Measurements from ENCODE around the gene GON7.
A peak's percentile ranks its signal among the peaks of the same experiment; 100 is the strongest.
"Not testable (repeated sequence)": the region's sequence is repeated elsewhere in the genome, so short reads cannot be mapped to it uniquely, and the experiment has no call there.

GON7 gene

DNA sequence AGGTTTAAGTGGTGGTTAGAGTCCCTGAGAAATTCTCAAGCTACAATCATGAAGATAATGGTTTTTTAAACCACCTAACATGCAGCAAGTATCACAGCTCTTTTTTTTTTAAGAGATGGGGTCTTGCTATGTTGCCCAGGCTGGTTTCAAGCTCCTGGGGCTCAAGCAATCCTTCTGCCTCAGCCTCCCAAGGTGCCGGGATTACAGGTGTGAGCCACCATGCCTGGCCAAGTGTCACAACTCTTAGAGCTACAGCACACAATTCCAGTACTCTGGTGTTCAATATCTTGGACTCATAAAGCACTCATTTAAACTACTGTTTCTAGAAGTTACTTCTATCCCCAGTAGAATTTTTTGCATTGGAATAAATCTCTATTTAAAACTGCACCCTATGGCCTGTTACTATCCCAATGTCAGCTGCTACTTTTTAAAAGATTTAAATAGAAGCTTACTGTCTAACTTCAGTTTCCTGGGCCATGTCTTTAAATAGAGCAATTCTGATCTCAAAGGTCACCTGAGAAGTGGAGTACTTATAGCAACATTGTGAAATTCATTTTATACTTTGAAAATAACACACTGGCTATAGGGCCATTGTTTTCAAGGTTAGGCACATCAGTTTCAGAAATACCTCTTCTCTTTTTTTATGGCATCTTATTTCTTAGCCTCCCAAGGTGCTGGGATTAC, 11.4 kb downstream of the GON7 start:
- no peak for DNase-seq

DNA sequence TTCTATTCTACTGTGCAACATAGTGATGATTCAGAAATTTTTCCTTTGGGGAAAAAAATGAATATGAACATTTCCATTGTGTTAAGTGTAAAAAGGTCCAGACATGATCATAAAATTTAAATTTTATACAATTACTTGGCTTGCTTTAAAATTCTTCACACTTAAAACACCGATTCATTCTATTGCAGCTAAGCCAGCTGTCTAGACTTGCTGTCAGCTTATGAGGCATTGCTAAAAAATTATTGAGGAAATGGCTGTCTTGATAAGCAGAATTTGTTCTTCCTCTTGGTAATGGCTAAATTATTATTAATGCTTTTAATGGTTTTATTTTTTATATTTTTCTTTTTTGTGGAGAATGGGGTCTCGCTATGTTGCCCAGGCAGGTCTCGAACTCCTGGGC, 19.9 kb downstream of the GON7 start:
- DNase-seq: no peak

DNA sequence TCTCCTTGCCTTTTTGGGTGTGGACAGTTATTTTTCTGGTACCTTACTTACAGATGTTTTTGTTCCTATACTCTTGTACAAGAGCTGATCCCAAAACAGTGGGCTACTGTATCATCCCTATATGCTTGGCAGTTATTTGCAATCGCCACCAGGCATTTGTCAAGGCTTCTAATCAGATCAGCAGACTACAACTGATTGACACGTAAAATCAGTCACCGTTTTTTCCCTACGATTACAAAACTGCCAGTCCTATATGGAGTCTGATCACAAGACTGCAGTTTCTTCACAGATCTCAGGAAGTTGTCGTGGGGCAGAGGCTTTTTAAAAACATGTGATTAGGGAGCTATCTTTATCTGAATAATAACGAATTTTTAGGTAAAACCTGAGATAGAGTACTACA, 20.4 kb downstream of the GON7 start:
- no peak for DNase-seq

GRCh38 chr14:93185349-93185720, 21.5 kb downstream of the GON7 start:
- no peak for DNase-seq

DNA sequence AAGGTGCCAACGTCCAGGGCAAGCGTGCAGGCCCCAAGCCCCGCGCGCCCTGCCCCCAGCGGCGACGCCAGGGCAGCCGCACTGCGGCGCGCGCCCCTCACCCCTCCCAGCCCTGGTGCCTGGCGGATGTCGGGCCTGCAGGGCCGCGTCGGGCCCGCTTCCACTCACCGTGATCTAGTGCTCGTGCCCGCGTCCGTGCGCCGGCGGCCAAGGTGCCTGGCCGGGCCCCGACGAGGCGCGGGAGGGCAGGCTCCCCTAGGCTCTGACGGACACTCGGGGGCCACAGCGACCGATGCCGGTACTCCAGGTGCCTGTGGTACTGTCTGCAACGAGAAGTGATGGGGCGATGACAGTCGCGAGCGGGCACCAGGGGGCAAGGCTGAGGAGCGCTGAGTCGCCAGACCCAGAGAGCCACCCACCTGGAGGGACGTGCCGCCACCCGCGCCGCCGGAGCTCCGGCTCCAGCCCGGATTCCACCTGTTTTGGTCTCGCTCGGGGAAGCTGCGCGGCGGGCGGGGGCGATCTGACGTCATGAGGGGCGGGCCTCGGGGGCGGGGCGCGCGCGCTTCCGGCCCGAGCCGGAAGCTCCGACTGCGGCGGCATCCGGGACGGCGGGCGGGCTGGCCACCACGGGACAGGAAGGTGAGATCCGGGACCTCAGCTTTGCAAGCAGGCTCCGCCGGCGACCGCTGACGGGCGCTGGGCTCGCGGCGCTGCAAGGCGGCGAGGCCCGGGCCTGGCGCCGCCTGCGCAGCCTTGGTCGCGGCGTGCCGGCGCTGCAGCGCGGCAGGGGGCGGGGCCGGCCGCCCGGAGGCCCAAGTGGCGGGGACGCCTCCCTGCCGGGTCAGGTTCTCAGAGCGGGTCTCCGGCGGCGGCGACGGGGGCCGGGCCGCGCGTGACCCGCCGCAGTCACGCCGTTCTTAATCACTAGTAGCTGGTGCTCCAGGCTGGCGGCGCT, 22.2 kb downstream of the GON7 start, which contains the start of the genes LYSET and MOAP1:
Gene LYSET, plus strand, starts transcription at position 927 of the 958 bp plus-strand sequence. CDS start 89 bp downstream, outside the sequence.
Gene MOAP1, minus strand, starts transcription at position 507 of the 958 bp plus-strand sequence. CDS start 655 bp downstream, outside the sequence.
- DNase-seq: peak; percentile 66

DNA sequence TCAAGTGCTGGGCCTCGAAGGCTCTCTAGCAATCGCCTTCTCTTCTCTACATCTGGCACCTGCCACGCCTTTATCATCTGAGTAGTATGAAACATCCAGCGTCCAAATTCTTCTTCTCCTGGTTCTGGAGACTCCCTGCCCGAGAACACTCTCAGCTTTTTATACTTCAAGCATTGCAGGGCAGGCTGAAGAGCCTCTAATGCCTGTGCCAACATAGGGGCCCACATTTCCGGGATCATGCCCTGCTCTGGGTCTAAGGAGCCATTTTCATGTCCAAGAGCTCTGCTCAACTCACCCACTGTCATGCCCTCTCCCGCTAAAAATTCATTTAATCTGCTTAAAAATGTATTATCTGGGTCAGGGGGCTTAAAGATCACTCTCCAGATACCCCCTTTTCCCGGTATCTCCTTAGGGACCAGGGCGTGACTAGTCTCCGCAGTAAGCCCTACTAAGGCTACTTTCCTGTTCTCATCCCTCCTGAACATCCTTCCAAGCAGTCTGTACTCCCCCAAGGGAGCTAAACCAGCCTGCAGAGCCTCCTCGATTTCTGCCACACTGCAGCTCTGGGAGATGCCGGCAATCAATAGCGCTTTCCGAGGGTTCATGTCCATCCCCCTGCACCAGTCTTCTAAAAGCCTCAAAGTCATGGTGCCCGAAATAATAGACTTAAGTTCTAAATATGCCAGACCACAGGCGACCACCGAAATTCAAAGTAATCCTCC, 23.1 kb downstream of the GON7 start:
- DNase-seq: no peak

- no peak for DNase-seq
Observed at GRCh38 chr14:93175492-93175891, 31.4 kb downstream of the GON7 start.

DNA sequence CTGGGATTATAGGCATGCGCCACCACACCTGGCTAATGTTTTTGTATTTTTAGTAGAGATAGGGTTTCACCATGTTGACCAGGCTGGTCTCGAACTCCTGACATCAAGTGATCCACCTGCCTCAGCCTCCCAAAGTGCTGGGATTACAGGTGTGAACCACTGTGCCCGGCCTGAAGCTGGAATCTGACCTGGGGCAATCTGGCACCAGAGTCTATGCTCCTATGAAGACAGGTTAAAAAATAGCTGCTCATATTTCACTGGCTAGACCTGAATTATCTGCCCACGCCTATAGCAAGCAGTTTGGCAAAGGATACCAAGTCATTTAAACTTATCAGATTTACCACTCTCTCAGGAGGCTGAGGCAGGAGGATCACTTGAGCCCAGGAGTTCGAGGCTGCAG, 32.1 kb downstream of the GON7 start:
- DNase-seq: not testable (repeated sequence)

DNA sequence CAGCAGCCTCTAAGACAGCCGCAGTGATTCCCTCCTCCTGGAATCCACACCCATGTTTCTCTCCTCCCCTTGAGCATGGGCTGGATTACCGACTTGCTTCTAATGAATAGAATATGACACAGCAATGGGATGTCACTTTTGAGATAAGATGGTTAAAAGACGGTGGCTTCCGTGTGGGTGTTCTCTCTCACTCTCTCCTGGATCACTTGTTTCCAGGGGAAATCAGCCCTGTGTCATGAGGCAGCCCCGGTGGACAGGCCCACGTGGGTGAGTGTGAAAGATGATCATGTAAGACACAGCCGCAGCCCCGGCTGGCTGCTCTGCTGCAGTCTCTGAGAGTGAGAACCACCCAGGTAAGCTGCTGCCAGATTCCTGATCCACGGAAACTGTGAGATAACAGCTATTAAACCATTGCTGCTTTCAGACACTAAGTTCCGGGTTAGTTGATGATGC, 32.9 kb downstream of the GON7 start:
- DNase-seq: no peak

DNA sequence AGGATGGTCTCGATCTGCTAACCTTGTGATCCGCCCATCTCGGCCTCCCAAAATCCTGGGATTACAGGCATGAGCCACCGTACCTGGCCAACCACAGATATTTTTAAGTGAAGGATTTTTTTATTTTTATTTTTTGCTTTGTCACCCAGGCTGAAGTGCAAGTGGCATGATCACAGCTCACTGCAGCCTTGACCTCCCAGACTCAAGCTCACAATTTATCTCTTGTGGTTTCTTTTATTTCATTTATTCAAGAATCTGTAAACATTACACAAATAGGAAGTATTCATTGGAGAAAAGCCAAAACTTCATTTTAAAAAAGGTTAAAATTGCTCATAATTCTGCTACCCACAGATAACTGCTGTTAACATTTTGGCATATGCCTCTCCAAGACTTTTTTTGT, 35.5 kb downstream of the GON7 start:
- no peak for DNase-seq

DNA sequence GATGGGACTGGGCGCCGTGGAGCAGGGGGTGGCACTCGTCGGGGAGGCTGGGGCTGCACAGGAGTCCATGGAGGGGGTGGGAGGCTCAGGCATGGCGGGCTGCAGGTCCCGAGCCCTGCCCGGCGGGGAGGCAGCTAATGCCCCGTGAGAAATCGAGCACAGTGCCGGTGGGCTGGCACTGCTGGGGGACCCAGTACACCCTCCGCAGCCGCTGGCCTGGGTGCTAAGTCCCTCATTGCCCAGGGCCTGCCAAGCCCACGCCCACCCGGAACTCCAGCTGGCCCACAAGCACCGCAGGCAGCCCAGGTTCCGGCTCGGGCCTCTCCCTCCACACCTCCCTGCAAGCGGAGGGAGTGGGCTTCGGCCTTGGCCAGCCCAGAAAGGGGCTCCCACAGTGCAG, 36.7 kb downstream of the GON7 start:
- DNase-seq: not testable (repeated sequence)

DNA sequence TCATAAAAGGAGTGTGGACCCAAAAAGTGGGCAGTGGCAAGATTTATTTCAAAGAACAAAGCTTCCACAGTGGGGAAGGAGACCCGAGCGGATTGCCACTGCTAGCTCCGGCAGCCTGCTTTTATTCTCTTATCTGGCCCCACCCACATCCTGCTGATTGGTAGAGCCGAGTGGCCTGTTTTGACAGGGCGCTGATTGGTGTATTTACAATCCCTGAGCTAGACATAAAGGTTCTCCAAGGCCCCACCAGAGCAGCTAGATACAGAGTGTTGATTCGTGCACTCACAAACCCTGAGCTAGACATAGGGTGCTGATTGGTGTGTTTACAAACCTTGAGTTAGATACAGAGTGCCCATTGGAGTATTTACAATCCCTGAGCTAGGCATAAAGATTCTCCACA, 37.2 kb downstream of the GON7 start:
- not testable (repeated sequence) for DNase-seq

DNA sequence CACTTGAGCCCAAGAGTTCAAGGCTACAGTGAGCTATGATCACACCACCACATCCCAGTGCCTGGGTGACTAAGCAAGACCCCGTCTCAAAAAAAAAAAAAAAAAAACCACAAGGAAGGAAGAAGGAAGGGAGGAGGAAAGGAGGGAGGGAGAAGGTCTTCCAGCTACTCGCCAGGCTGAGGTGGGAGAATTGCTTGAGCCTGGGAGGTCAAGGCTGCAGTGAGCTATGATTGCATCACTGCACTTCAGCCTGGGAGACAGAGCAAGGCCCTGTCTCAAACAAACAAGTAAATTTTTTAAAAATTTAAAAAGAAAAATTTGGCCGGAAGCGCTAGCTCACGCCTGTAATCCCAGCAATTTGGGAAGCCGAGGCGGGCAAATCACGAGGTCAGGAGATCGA, 38.3 kb downstream of the GON7 start:
- not testable (repeated sequence) for DNase-seq

- not testable (repeated sequence) for DNase-seq
Observed at GRCh38 chr14:93165271-93166265, 41.3 kb downstream of the GON7 start.

- DNase-seq: no peak
Observed at GRCh38 chr14:93163564-93163963, 43.3 kb downstream of the GON7 start.

DNA sequence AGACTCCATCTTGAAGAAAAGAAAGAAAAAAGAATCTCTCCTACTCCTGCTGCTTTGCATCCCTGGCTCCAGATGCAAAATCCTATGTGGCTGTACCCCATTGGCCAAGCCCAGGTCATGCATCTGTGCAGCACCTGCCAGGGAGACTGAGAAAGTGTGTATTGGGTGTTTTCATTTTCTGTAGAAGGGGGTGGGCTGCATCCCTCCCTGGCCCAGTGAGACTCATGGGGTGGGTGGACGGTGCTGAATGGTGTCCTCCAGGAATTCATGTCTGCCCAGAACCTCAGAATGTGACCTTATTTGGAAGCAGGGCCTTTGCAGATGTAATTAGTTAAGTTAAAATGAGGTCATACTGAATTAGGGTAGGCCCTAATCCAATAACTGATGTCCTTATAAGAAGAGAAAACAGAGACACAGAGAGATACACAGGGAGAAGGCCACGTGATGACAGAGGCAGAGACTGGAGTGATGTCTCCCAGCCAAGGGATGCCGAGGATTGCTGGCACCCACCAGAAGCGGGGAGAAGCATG, 45.4 kb downstream of the GON7 start:
- no peak for DNase-seq

DNA sequence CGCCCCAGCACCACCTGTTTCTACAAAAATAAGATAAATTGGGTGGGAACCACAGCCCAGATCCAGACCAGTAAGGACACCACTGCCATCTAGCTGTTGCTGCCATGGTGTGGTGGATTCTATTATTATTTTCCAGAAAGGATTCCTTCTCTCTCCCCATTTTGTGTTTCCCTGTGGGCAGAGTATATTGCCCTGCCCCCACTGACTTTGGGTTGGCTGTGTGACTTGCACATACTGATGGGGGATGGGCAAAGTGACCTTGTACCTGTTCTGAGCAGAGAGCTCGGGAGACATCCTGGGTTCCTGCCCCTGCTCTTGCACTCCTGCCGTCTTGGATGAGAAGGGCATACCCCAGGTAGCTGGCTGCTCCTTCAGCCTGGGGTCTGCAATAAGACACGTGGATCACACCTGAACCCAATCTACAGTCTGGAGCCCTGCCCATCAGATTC, 46.5 kb downstream of the GON7 start:
- peak; percentile 10 for DNase-seq

DNA sequence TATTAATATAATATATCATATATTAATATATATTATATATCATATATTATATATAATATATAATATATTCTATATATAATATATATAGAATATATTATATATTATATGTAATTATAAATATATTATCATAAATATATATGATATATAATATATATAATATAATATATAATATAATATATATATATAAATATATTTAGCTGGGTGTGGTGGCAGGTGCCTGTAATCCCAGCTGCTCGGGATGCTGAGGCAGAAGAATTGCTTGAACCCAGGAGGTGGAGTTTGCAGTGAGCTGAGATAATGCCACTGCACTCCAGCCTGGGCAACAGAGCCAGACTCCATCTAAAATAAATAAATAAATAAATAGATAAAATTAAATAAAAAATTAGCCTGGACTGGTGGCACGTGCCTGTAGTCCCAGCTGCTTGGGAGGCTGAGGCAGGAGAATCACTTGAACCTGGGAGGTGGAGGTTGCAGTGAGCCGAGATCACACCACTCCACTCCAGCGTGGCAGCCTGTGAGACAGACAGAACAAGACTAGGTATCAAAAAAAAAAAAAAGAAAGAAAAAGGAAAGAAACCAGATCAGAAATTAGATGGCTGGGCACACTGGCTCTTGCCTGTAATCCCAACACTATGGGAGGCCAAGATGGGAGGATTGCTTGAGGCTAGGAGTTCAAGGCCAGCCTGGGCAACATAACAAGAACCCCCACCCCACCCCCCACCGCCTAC, 47.1 kb downstream of the GON7 start:
- DNase-seq: not testable (repeated sequence)

GRCh38 chr14:93158349-93158748, 48.5 kb downstream of the GON7 start:
- not testable (repeated sequence) for DNase-seq

GRCh38 chr14:93156693-93157369, 50.0 kb downstream of the GON7 start:
- no peak for DNase-seq

All from NCI-H510A treated with DMSO at 0.1 percent for 48 hours (cell line).